GM18526 (cell line): ENCODE data around the gene SLC26A6.

Source experiments
- POLR2A ChIP-seq: IDR thresholded peaks from 3 replicates; pipeline ENCODE4 v1.6.1; 2011; ENCODE audit not compliant: insufficient read length; ENCODE audit errors: extremely low read depth

SLC26A6 gene

DNA sequence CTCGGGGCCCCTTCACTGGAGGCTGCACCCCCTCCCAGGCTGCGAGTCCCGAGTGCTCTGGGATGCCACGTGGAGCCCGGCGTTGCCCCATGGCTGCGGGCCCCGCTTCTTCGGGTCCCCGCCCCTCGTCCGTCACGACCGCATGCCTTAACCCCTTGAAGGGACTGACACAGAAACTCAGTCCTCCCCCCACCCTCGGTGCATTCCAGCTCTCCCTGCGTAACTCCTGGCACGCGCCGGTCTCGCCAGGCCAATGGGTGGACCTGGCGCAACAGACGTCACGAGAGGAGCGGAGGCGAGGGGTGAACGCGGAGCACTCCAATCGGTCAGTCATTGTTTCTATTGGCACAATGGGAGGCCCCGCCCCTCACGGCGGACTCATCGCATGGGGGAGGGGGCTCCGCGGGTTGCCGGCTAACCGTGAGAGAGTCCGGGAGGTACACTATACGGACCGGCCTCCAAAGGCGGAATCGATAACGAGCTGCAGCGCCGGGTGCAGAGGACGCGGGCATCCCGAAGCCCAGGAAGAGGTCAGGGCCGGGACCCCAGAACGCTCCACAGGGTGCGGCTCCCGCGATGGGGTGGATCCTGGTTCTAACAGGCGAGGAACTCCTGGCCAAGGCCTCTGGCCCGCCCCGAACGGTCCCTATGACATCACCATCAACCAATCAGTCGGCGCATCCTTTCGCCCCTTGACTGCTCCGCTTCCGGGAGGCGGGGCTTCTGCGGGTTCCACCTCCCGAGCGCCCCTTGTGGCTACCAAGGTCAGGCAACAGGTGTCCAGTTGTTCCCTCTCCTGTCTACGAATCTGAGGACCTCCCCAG lies 28.4 kb upstream of the SLC26A6 start:
- peak; percentile 61 for TF ChIP-seq POLR2A

DNA sequence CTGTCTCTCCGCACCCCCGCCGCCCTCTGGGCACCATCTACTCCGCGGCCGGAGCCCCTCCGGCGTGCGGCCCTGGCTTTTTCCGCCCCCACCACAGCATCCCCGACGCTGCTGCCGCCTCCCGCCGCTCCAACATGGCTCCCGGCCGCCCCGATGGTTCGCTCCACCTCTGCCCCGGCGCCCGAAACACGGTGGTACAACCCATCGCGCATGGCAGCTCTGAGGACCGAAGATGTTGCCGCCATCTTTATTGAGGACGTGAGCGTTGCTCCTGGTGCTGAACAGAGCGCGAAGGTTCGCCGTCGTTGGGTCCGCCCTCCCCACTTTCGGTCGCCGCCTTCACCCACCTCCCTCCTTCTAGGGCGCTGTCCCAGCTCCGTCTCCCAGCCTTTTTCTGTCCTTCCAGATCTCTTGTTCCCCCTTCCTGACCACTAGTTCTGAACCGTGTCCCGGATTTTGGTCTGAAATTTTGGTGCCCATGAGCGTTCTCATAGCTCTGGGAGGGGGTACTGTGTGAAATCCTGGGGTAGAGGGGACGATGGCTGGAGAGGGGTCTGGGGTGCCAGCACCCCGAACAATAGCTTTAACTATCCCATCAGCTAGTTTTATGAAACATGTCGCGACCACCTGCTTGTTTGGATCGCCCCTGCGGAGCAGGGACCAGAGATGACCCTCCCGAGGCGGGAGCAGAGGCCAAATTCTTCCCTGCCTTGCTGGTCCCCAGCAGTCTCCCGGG lies 27.7 kb upstream of the SLC26A6 start, which contains the start of gene CELSR3:
Gene CELSR3 (minus strand): TSS at position 134 of the 736 bp plus-strand sequence. CDS start 252 bp downstream, outside the sequence.
- no peak for TF ChIP-seq POLR2A

DNA sequence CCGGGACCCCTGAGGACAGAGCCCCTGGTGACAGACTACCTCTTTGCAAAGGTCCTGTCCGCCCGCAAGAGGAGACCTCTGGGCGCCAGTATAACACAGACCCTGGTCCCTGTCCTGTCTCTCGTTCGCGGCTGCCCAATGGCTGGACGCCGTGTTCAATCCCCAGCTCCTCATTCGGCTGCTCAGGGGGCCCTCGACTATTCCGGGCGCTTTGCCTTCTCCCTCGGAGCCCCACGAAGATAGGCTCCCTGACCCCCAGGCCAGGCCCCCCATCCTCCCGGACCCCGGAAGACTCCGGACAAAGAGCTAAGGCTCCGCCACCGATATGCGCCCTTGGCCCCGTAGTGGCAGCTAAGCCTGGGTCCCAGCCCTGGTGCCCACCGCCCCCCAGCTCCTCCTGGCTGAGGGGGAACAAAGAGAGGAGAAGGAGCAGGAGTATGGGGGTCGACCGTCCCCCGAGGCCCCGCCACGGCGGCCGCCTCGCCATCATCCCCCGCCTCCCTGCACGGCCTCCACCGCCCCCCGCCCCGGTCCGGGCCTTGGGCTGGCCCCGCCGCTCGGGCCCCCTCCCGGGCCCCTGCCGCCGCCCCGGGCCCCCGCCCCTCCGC lies 27.0 kb upstream of the SLC26A6 start:
- no peak for TF ChIP-seq POLR2A

DNA sequence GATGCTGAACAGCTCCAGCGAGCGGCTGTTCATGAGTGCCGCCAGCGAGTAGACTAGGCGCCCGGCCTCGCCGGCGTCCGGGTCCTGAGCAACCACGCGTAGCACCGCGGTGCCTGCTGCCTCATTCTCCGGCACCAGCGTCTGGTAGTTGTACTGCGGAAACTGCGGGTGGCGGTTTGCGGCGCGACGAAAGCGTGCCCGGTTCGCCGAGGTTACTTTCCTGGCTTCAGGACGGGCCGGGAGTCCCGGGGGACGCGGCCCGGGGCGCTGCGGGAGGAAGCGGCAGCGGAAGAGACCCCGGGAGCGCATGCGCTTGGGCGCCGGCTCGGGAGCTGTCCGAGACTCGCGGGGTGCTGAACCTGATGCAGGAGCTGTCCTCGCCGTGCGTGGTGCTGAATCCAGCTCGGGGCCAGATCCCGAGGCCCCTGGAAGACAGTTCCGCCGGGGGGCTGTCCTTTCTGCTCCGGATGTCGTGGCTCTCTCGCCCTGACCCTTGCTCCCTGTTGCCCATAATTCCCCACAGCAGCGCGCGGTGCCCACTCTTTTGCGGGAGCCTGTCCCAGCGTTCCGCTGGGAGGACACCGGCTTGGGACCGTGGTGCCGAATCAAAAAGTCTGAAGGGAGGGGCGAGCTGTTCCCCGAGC lies 26.4 kb upstream of the SLC26A6 start:
- no peak for TF ChIP-seq POLR2A

DNA sequence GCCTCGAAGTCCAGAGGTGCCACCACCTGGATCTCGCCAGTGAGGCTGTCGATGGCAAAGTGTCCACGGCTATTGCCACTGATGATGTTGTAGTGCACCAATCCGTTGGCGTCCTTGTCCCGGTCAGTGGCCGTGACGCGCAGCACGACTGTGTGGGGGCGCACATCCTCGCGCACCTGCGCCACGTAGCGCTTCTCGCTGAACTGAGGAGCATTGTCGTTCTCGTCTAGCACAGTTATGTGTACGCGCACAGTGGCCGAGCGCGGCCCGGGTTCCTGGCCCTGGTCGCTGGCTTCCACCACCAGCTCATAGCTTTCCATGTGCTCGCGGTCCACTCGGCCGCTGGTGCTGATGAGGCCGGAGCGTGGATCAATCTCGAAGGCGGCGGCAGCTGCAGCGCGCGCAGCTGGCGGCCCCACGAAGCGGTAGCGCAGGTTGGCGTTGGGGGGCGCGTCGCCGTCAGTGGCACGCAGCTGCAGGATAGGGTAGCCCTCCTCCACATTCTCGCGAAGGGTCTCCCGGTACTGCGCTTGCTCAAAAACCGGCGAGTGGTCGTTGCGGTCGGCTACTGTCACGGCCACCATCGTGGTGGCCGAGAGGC lies 25.6 kb upstream of the SLC26A6 start:
- no peak for TF ChIP-seq POLR2A

DNA sequence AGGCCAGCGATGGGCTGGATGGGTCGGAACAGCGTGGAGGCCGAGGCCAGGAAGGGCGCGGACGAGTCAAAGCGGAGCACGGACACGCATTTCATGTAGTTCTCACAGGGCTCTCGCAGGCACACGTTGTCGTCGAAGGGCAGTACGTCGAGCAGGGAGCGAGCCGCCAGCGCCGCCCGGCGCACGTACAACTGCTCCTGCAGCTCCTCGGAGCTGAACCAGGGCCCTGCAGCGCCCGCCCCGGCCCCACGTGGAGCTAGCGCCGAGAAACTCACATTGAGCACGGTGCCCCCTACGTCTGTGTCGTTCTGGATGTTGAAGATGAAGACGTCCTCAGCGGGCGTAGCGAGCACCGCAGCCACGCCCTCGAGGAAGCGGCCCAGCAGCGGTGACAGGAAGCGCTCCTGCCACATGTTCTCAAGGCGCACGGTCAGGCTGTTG lies 21.6 kb upstream of the SLC26A6 start:
- no peak for TF ChIP-seq POLR2A

DNA sequence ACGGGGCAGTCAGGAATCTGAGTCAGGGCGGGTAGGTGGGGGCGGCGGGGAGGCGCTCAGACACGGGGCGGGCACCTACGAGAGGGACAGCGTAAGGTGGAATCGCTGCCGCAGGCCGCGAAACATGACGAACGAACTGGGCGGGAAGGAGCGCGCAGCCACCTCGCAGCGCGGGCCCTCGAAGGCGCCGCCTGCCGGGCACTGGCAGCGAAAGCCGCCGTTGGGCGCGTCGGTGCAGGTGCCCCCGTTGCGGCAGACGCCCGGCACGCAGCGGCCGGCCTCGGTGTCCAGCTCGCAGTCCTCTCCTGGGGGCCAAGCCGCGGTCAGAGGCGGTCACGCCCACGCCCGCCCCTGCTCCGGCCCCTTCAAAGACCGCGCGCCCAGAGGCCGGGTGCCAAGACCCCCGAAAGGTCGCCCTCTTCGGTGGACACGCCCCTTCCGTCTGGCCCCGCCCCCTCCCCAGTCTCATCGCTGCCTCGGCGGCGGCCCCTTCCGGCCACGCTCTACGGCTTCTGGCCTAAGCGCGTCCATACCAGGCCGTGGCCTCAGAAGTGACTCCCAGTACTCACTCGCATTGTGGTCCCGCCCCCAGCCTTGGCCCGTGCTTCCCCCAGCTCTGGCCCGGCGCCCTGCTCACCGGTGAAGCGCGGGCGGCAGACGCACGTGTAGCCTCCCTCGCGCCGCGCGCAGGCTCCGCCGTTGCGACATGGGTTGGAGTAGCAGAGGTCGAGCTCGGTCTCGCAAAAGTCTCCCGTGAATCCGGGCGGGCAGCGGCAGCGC lies 21.0 kb upstream of the SLC26A6 start:
- TF ChIP-seq POLR2A = no peak

DNA sequence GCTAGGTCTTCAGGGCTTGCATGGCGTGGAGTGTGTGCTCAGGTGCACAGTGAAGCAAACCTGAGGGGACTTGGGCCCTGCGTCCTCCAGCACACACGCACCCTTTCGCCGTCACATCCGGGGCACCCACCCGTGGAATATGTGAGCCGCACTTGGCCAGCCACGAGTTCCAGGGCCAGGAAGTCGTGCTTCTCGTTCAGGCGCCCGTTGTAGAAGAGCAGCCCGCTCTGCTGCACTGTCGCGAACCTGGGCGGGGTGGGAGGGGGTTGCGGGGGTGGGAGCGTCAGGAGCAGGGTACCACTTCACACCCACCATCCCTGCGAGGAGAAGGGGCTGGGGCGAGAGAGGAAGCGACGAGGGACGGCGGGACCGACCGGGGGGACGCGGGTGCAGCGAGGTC lies 20.3 kb upstream of the SLC26A6 start:
- no peak for TF ChIP-seq POLR2A

DNA sequence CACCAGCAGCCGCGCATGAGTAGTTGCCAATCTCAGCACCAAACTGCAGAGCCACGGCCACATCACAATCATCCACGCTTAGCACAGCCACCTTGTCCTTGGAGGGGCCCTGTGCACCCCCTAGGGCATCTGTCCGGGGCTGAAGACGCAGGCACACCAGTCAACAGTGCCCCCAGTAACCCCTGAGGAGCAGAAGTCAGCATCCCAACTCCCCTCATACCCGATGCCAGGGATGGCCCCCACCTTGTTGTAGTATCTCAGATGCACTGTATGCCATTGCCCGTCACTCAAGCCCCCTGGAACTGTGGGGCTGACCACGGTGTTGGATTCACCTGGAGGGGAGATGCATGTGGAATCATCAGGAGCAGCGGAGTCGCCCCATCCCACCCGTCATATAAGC lies 19.8 kb upstream of the SLC26A6 start:
- TF ChIP-seq POLR2A = no peak

DNA sequence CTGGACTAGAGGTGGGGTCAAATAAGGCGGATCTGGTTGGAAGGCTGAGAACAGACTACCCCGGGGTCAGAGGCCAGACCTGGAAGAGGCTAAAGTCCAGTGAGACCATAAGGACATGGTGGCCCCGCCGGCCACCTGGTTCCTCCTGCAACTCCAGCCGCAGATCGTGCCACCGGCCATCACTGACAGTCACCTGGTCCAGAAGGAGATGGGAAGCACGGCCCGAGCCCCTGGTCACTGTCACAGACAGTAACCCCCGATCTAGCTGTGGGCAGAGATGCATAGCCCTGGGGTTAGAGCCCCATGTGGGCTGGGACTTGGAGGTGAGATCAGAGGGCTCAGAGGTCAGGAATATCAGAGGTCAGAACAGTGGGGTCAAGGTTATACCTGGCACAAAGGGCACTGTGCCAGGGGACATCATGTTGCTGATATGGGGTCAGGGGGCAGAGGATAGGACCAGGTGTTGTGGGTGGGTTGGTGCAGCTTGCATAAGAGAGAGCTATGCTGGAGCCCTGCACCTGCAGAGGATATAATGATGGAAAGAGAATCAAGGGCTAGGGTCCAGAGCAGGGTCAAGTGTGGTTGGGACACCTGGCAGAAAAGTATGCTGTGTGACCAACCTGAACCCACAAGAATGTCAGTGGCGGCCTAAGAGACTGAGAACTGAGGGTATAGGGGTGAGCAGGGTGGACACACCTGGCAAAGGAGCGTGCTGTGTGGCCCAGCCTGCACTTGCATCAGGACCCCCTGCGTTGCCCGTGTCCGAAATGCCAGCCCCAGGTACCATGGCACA lies 17.9 kb upstream of the SLC26A6 start:
- TF ChIP-seq POLR2A = no peak

DNA sequence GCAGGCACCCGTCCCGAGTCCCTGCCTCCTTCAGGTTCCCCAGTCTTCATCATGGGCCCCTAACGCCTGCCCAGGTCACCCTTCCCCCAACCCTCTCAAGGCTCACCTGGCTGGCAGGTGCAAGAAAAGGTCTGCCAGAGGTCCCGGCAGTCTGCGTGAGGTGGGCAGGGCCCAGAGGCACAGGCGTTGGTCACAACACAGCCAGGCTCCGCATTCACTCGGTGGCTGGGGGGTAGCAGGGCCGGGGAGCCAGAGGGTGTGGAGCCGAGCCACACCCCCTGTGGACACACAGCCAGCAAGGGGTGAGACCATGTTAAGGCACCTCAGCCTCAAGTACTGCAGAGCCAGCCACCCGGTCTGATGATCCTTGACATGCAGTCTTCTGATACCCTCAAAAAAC lies 16.5 kb upstream of the SLC26A6 start:
- no peak for TF ChIP-seq POLR2A

DNA sequence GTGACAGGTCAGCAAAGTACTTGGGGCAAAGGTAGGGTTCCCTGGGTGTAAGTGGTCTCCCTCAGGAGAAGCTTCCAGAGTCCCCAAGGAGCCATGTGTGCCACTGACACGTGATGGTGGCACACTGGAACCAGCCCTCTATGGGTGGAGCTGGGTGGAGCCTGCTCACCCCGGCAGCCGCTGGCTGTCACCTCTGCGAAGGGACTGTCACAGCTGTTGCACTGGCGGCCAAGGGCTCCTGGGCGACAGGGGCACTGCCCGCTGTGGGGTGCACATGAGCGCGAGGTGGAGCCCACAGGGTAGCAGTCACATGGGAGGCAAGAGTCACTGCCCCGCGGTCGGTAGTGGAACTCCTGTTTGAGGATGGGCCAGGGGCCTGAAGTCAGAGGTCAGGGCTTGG lies 15.5 kb upstream of the SLC26A6 start:
- TF ChIP-seq POLR2A = no peak

DNA sequence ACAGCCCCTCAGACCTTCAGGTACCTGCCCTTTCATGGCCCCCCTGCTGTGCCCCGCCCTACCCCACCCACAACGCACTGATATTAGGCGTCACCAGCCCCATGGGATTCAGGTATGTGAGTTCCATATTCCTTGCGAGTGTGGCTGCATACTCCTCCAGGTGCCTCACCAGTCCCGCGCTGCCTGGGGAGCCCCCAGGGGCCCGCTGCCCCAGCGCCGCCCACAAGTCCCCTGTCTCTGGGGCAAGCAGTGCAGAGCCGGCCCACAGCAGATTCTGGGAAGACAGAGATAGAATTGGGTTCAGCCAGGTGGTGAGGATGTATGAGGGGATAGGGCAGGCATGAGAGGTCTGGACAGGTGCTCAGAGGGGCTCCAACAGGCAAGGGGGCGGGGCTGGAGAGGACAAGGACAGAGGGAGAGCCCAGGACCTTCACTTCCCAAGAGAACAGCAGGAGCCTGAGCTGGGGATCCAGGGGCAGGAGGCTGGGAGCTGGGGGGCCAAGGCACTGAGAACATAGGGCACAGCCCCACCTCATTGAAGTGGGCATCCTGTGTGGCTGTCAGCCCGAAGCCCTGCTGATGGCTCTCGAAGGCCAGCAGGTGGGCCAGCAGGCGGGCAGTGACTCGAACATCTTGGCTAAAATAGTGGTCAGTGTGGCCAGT lies 13.1 kb upstream of the SLC26A6 start:
- TF ChIP-seq POLR2A = no peak

DNA sequence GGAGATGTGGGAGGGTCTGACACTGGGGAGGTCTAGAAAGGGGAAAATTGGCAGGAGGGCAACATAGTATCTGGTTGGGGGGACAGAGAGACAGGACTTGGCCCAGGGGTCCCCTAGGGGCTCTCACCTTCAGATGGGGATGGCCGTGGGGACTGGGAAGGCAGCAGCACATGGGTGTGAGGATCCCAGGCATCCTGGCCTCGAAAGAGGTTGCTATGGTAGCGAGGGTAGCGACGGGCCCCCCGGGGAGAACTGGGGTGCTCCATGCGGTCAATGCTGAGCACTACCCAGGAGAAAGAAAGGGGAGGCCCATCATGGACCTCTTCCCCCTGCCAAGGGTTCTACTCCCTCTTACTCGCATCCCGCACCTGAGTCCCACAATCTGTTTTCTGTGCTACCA lies 12.5 kb upstream of the SLC26A6 start:
- no peak for TF ChIP-seq POLR2A
